HG03439 (cell line): Measurements from ENCODE around the gene DIS3L2.
"Not testable (repeated sequence)": the region's sequence is repeated elsewhere in the genome, so short reads cannot be mapped to it uniquely, and the experiment has no call there.

Source experiments
- ATAC-seq: cut with Tn5 transposase; IDR thresholded peaks from one replicate; pipeline ENCODE4 v1.9.1; 2021; ENCODE audit warnings: mild to moderate bottlenecking, moderate library complexity; ENCODE audit not compliant: unreplicated experiment

DIS3L2 gene

DNA sequence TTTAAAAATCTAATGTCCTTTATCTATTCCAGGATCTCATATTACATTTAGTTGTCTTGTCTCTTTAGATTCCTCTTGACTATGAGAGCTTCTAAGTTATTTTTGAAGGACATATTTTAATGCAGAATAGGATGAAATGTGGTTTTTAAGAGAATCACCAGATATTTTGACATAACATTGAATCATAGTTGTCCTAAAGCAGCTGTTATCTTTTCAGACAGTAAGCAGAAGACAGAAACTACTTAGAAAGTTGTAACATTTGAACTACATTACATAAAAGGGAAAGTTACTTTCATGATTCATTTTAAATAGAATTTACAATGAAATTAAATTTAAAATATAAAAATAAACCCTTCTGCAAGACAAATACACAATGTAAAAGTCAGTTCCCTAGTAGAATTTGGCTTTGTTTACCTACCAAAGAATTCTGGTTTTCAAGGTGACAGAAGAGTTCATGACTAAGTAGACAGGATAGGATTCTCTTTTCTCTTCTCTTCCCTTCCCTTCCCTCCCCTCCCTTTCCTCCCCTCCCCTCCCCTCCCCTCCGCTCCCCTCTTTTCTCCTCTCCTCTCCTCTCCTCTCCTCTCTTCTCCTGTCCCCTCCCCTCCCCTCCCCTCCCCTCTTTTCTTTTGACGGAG lies 186.0 kb downstream of the DIS3L2 start:
- no peak for ATAC-seq

DNA sequence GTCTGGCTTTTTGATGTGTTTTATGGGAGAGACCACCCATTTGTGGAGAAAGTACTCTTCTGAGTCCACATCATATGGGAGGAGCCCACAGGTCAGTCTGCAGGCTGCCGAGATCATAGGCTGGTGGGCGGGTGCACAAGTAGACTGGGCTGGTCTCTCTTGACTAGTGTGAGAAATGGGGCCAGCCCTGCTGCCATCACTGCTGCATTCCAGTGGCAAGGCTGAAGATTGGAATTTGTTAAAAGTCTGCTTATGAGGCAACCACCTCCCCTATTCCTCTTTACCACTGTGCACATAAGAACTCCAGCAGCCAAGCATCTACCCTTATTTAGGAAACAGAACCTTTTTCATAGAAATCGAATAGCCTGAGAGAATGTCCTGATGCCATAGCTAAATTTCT lies 200.7 kb downstream of the DIS3L2 start:
- no peak for ATAC-seq

- no peak for ATAC-seq
These were observed 208.9 kb downstream of the DIS3L2 start for GRCh38 chr2:232170396-232170795.

GRCh38 chr2:232174662-232175061 lies 213.1 kb downstream of the DIS3L2 start:
- ATAC-seq = no peak

DNA sequence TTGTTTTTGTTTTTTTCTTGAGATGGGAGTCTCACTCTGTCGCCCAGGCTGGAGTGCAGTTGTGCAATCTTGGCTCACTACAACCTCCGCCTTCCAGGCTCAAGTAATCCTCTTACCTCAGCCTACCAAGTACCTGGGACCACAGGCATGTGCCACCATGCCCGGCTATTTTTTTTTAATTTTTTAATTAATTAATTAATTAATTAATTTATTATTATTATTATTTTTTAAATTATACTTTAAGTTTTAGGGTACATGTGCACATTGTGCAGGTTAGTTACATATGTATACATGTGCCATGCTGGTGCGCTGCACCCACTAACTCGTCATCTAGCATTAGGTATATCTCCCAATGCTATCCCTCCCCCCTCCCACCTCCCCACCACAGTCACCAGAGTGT lies 215.1 kb downstream of the DIS3L2 start:
- not testable (repeated sequence) for ATAC-seq

- ATAC-seq = no peak
These were observed 221.8 kb downstream of the DIS3L2 start for GRCh38 chr2:232183279-232183678.

DNA sequence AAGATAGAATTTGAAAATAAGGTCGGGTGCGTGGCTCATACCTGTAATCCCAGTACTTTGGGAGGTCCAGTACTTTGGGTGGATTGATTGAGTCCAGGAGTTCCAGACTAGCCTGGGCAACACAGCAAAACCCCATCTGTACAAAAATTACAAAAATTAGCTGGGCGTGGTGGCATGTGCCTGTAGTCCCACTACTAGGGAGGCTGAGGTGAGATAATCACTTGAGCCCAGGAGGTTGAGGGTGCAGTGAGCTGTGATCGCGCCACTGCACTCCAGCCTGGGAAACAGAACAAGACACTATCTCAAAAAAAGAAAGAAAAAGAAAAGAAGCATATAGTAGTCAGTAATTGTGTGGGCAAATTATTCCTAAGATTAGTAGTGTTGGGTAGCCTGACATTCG lies 222.8 kb downstream of the DIS3L2 start:
- ATAC-seq = no peak

GRCh38 chr2:232190796-232191195 lies 229.3 kb downstream of the DIS3L2 start:
- no peak for ATAC-seq

DNA sequence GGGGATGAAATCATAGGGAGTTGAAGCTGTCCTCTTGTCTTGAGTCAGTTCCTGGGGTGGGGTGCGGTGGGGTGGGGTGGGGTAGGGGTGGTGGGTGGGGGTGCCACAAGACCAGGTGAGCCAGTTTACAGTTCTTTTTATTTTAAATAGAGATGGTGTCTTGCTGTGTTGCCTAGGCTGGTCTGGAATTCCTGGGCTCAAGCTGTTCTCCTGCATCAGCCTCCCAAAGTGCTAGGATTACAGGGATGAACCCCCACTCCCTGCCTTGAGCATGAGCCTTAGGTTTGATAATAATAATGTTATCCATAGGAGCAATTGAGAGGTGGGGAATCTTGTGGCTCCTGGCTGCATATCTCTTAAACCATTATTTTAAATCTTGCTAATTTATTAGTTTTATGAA lies 234.0 kb downstream of the DIS3L2 start:
- no peak for ATAC-seq

GRCh38 chr2:232196802-232197201 lies 235.3 kb downstream of the DIS3L2 start:
- no peak for ATAC-seq

- no peak for ATAC-seq
These were observed 238.7 kb downstream of the DIS3L2 start for GRCh38 chr2:232200195-232200594.

GRCh38 chr2:232203166-232203891 lies 241.8 kb downstream of the DIS3L2 start:
- no peak for ATAC-seq

- no peak for ATAC-seq
These were observed 242.4 kb downstream of the DIS3L2 start for GRCh38 chr2:232203936-232204335.

GRCh38 chr2:232204457-232204931 lies 243.0 kb downstream of the DIS3L2 start:
- ATAC-seq = no peak

DNA sequence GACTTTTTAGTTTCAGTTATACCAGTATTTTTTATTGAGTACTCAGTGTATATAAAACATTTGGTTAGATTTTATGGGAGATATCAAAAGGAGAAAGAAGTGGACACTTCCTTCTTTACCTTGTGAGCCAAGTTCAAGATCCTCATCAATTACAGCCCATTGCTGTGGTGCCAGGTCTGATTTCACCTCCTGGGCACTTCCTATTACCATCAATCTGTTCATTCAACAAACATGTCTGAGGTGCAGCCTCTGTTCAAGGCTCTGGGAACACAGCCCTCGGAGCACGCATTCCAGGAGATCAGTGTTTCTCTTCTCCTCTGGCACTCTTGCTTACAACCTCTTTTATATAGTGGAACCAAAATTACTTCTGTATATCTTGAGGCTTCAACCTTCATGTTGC lies 245.7 kb downstream of the DIS3L2 start:
- no peak for ATAC-seq

GRCh38 chr2:232210306-232210705 lies 248.8 kb downstream of the DIS3L2 start:
- ATAC-seq = no peak

DNA sequence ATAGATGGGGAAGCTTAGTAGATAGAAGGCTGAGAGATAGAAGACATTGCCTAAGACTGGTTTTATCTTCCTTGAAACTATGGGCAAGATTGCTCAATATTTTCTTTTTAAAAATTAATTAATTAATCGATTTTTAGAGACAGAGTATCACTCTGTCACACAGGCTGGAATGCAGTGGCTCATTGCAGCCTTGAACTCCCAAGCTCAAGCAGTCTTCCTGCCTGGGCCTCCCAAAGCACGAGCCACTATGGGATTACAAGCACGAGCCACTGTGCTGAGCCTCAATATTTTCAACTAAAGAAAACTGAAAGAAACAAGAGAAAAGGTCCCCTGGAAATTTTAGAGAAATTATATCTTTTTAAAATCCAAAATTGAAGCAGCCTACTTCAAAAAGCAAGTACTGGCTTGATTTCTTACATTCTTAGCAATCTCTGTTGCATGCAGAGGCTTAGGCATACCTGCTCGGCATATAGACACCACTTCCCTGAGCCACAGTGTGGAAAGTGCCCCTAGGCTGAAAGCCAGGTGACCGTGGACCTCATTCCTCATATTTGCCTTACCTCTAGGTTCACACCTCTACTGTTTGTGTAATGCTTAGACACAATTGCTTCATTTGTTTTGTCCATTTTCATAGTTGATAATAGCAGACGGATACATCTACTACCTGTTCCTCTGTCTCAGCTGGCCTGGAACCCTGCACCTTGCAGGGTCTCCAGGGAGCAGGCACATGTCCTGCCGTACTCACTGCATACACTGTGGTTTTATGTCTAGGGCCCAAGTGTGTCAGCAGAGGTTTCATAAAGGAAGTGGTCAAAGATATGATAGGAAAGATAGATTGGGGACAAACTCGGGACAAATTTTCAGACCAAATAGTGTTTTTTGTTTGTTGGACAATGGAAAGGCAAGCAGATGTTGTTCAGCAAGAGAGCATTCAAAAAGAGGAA lies 250.5 kb downstream of the DIS3L2 start:
- no peak for ATAC-seq

- no peak for ATAC-seq
These were observed 251.7 kb downstream of the DIS3L2 start for GRCh38 chr2:232213176-232213575.

DNA sequence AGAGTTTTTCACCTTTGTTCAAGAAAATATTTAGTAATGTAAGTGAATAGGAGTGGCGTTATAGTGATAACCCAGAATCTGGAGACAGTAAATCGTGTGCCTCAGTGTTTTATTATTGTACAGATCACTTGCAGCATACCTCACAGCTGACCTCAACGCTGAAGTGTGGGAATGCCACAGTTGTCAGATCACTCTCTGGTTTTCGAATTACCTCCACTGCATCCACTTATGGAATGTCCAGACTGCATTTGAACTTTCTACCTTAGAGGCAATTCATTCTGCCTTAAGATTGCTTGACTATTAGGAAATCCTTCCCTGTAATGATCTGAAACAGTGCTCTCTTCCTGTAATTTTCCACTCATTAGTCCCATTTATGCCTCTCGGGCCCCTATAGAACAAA lies 252.5 kb downstream of the DIS3L2 start:
- ATAC-seq = no peak

- no peak for ATAC-seq
These were observed 254.5 kb downstream of the DIS3L2 start for GRCh38 chr2:232216028-232216427.

GRCh38 chr2:232218778-232219495 lies 257.4 kb downstream of the DIS3L2 start:
- ATAC-seq = no peak
